Heart left ventricle (tissue), 16 donors: ENCODE measurements around the gene C6orf15. TPM values are rescaled to one million over a fixed set of nuclear protein-coding genes. Genes with fewer than 3 reads are reported as not detected.

Source experiments
- ATAC-seq, 4 donors: fragments of 200-7000 bp; cut with Tn5 transposase; one replicate each; pipeline ENCODE4 v1.9.1; 2020 to 2022; ENCODE audit warnings: moderate library complexity in 4 of 4, mild to moderate bottlenecking in 3 of 4, moderate number of reproducible peaks in 1 of 4
- DNase-seq, 5 donors: peaks; one replicate each; pipeline ENCODE4 v3.0.0-alpha.2; 2020
- H3K27ac ChIP-seq, 12 donors: fragments of 200-600 bp; sonication (generic) in 4 of 12; one replicate each; pipeline versions ENCODE4 v1.5.0 to v1.8.0; 2016 to 2022; ENCODE audit warnings: mild to moderate bottlenecking in 2 of 12
- H3K27me3 ChIP-seq, 9 donors: fragments of 200-600 bp; sonication (generic) in 2 of 9; one replicate each; pipeline versions ENCODE4 v1.5.1 to v1.8.0; 2016 to 2022; ENCODE audit warnings: mild to moderate bottlenecking in 3 of 9
- H3K36me3 ChIP-seq, 9 donors: fragments of 200-600 bp; sonication (generic) in 2 of 9; one replicate each; pipeline versions ENCODE4 v1.5.0 to v1.8.0; 2018 to 2022; ENCODE audit warnings: mild to moderate bottlenecking in 2 of 9
- H3K4me1 ChIP-seq, 12 donors: fragments of 200-600 bp; sonication (generic) in 4 of 12; one replicate each; pipeline versions ENCODE4 v1.5.0 to v1.8.0; 2016 to 2022; ENCODE audit warnings: mild to moderate bottlenecking in 3 of 12
- H3K4me3 ChIP-seq, 12 donors: fragments of 200-600 bp; sonication (generic) in 4 of 12; one replicate each; pipeline versions ENCODE4 v1.5.0 to v1.8.0; 2017 to 2022; ENCODE audit warnings: mild to moderate bottlenecking in 9 of 12, moderate library complexity in 4 of 12
- H3K9me3 ChIP-seq, 12 donors: fragments of 200-600 bp; sonication (generic) in 4 of 12; one replicate each; pipeline versions ENCODE4 v1.5.0 to v1.8.0; 2016 to 2022; ENCODE audit warnings: mild to moderate bottlenecking in 1 of 12
- POLR2A ChIP-seq, 2 donors: fragments of 450-650 bp; IDR thresholded peaks; one replicate each; pipeline ENCODE4 v1.6.1; 2017; ENCODE audit warnings: antibody characterized with exemption in 2 of 2, mild to moderate bottlenecking in 2 of 2, moderate library complexity in 2 of 2
- WGBS, 4 donors: extraction: QIAGEN DNeasy Blood & Tissue Kit in 2 of 4; methylation state at CpG; one replicate each; pipeline versions ENCODE4 v1.1.5 to v1.1.7; 2013 to 2018; 5-methylcytosine and 5-hydroxymethylcytosine counted together
- intact Hi-C, 10 donors: fragments of 100-400 bp; cut with DNase I; formaldehyde crosslinking; loops; one replicate each; pipeline versions ENCODE4 v1.11.1 to v1.14.2; 2022
- long read RNA-seq, 3 donors: library from polyadenylated mRNA; unstranded; transcript quantifications; one replicate each; pipeline ENCODE4 v2.0.0, GENCODE V29; 2020 to 2021
- polyA plus RNA-seq, 2 donors: library from polyadenylated mRNA; stranded (reverse); fragments of 200-250 nt; gene quantifications; one replicate each; pipeline ENCODE4 v1.2.3, GENCODE V29; 2013
- total RNA-seq, 9 donors: library from RNA; depleted of rRNA in 2 of 9; stranded (reverse); fragments of >200 nt in 2 of 9; fragmentation: NEBNext Ultra II Directional in 3 of 9; extraction: Animal tissue kit (Norgen Biotek cat#: 25700) in 3 of 9; gene quantifications; one replicate each; pipeline versions ENCODE4 v1.1.0 to v1.2.4, GENCODE V29; 2016 to 2023
- TF ChIP-seq, protein P1 (sequence below), 12 donors: fragments of 200-600 bp; sonication (generic) in 4 of 12; IDR thresholded peaks; one replicate each; pipeline versions ENCODE4 v1.5.0 to v1.8.0; 2018 to 2022; ENCODE audit warnings: antibody characterized with exemption in 12 of 12, mild to moderate bottlenecking in 5 of 12
- donor health status: ischemic (EF 13 %, LVEDD 7.1; RV severe dilation, severe dysfunction).
- donor health status: healthy with polysubstance abuse.
- donor health status: DM: no; HTN: yes; CAD: no.
- donor health status: DM: no; HTN: no; CAD: no.
- donor health status: ischemic (EF 25% LVEDD 6.9; RV normal size, moderate dysfunction).
- donor health status: ischemic (EF 25% LVEDD 5.7; RV mildly dilated, moderate dysfunction).
- donor health status: healthy.
- donor health status: DM: yes; HTN: yes; CAD: no.
- donor health status: ischemic (EF 35%, LVEDD 5.7; RV mildly dilated, moderate dysfunction).
- donor health status: nonischemic (EF 11% LVEDD 7.7; RV severe dilation, severe dysfunction).
- donor health status: DM: yes; HTN: yes; CAD: no.
- donor health status: PGD.
- donor health status: ischemic (EF 29% LVEDD 5.4; RV normal size, mild dysfunction).
- donor health status: nonischemic (EF 23%, LVEDD 6.1; RV moderate dilation, normal function).

Gene C6orf15
- not detected for total RNA-seq
- not detected for polyA plus RNA-seq
- long read RNA-seq, donor 1, result 0 reads
- long read RNA-seq, donor 2, result 0 reads
- long read RNA-seq, donor 3, result 0 reads

GRCh38 chr6:31112478-31112877 is at the start of gene C6orf15:
C6orf15 (minus strand) TSS chr6:31112575; CDS start chr6:31112555, 20 bp downstream.
- H3K27ac ChIP-seq, result peak within 1 kb of the TSS in 2 of 12 donors; percentile 60 to 90
- no peak for TF ChIP-seq POLR2A (IDR thresholded peaks at IDR 0.05)
- TF ChIP-seq, protein P1, sequence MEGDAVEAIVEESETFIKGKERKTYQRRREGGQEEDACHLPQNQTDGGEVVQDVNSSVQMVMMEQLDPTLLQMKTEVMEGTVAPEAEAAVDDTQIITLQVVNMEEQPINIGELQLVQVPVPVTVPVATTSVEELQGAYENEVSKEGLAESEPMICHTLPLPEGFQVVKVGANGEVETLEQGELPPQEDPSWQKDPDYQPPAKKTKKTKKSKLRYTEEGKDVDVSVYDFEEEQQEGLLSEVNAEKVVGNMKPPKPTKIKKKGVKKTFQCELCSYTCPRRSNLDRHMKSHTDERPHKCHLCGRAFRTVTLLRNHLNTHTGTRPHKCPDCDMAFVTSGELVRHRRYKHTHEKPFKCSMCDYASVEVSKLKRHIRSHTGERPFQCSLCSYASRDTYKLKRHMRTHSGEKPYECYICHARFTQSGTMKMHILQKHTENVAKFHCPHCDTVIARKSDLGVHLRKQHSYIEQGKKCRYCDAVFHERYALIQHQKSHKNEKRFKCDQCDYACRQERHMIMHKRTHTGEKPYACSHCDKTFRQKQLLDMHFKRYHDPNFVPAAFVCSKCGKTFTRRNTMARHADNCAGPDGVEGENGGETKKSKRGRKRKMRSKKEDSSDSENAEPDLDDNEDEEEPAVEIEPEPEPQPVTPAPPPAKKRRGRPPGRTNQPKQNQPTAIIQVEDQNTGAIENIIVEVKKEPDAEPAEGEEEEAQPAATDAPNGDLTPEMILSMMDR (IDR thresholded peaks at IDR 0.05), result no peak
- peaks cover 0 to 39% (median 31%) of the 10 kb centered on the region in 12 donors for H3K4me1 ChIP-seq
- no peak within 1 kb of the TSS for H3K4me3 ChIP-seq
- no peaks in the 10 kb centered on the region for H3K9me3 ChIP-seq
- no peaks in the 10 kb centered on the region for H3K27me3 ChIP-seq
- WGBS, 4 donors, result 87 to 91% (median 89%) methylated on average over 5 of the region's 5 CpGs
- H3K36me3 ChIP-seq, result no peaks in the 10 kb centered on the region
- no peak for ATAC-seq
- DNase-seq, result no peak
- intact Hi-C loops, result no loop called here

GRCh38 chr6:31161216-31162126 is 49.1 kb upstream of the C6orf15 start:
- no peak for DNase-seq
- TF ChIP-seq POLR2A (IDR thresholded peaks at IDR 0.05), result no peak
- TF ChIP-seq, protein P1 (IDR thresholded peaks at IDR 0.05), result no peak
- Histone ChIP-seq H3K36me3 (peaks cover 0 to 12% (median 2%) of the 10 kb centered on the region in 9 donors), H3K27me3 (no peaks in the 10 kb centered on the region), H3K4me1 (peaks cover 0 to 26% (median 15%) of the 10 kb centered on the region in 12 donors), H3K9me3 (no peaks in the 10 kb centered on the region), H3K27ac (no peak overlapping the region), H3K4me3 (no peak overlapping the region)
- no peak for ATAC-seq
- 90 to 96% (median 91%) methylated on average over 19 of the region's 19 CpGs for WGBS, 4 donors
- intact Hi-C loops, result no loop called here

- peaks cover 0 to 32% (median 16%) of the 10 kb centered on the region in 9 donors for H3K36me3 ChIP-seq
- intact Hi-C loops, result loop anchor here in 1 of 10 donors (1.0 kb wide), 1 partner anchor 16 kb away; no protein-coding TSS in a partner anchor
- TF ChIP-seq, protein P1 (IDR thresholded peaks at IDR 0.05), result no peak
- no peak for TF ChIP-seq POLR2A (IDR thresholded peaks at IDR 0.05)
- no peaks in the 10 kb centered on the region for H3K9me3 ChIP-seq
- 15 to 20% (median 18%) methylated on average over 29 to 35 of the region's 35 CpGs for WGBS, 4 donors
- H3K4me3 ChIP-seq, result peak overlapping the region; percentile 52 to 87 (median 68)
- H3K4me1 ChIP-seq, result peaks cover 0 to 26% (median 15%) of the 10 kb centered on the region in 12 donors
- peak overlapping the region in 7 of 12 donors; percentile 6 to 83 (median 46) for H3K27ac ChIP-seq
- ATAC-seq (no peak), DNase-seq (no peak)
- H3K27me3 ChIP-seq, result no peaks in the 10 kb centered on the region
Measured at GRCh38 chr6:31158863-31159855, 46.8 kb upstream of the C6orf15 start.
